NK-92 (cell line): ENCODE measurements around the gene RRAGB.
"Not testable (repeated sequence)": the region's sequence is repeated elsewhere in the genome, so short reads cannot be mapped to it uniquely, and the experiment has no call there.

Source experiments
- DNase-seq: peaks from one replicate; lab custom pipeline; 2025; ENCODE audit not compliant: unreplicated experiment; lab: John Stamatoyannopoulos, UW

The RRAGB gene

DNA sequence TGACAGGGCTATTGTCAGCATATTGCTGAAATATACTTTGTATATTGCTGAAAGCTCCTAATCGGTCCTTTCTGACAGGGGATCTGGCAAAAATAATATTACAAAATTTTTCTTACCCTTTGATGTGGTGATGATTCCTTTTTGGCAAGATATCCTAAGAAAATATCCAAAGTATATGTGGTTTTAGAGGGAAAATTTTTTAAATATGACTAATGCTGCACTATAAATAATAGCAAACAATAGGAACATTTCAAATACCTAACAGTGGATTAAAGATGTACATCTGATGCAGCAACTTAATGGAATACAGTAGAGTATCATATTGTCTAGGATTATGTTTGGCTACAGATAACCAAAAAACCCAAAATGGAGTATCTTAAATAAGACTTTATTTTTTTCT, 49.6 kb downstream of the RRAGB start:
- DNase-seq: no peak

DNA sequence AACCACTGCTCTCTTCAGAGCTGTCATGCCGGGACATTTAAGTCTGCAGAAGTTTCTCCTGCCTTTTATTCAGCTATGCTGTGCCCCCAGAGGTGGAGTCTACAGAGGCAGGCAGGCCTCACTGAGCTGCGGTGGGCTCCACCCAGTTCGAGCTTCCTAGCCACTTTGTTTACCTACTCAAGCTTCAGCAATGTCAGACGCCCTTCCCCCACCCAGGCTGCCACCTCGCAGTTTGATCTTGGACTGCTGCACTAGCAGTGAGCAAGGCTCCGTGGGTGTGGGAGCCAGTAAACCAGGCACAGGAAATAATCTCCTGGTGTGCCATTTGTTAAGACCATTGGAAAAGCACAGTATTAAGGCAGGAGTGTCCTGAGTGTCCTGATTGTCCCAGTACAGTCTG, 56.9 kb downstream of the RRAGB start:
- not testable (repeated sequence) for DNase-seq

DNA sequence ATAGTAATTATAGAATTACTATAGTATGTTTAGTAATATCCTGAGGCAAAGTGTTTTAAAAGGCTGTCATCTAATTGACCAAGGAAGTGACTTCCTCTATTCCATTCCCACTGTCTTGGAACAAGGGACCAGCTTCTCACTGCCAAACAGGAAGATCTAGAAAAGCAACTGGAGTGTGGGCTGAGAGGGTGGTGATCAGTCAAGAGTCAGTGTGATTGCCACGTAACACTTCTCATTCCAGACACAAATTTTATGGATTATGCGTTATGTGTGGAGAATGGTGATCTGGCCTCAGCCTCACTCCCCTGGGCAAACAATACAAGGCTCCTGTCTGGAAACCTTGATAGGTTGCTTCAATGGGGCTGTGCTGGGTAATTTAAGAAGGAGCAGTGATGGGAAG, 60.0 kb downstream of the RRAGB start:
- no peak for DNase-seq

DNA sequence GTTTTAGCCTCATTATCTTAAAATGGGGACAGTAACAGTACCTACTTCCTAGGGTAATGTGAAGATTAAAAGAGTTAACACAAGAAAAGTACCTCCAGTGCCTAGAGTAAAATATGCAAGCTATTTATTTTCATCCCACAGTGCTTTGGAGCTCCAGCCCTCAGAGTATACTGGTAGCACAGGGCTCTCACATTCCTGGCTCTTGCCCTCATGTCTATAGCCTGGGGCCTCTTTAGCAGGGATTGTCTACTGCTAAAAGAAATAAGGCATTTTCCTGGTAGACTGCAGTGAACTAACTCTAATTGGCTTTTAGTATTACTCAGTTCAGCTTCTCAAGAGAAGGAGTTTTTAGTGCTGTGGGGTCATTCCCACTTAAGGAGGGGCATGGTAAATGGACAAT, 60.8 kb downstream of the RRAGB start:
- no peak for DNase-seq

DNA sequence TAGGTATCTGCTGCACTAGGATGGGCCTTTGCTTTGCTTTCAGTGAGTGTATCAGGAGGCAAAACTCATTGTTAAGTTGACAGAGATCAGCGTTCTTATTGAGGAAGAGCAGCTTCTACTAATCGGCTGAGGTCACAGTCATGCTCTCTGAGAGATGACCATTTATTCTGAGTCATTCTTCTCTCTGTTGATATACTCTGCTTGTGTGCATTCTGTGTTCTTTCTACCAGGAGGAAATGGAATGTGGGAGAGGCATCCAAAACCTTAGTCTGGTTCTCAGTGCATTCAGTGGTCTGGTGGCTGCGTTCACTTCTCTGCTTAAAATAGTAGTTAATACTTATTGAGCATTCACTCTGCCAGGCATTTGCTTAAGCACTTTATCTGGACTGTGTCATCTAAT, 66.2 kb downstream of the RRAGB start:
- DNase-seq: no peak

DNA sequence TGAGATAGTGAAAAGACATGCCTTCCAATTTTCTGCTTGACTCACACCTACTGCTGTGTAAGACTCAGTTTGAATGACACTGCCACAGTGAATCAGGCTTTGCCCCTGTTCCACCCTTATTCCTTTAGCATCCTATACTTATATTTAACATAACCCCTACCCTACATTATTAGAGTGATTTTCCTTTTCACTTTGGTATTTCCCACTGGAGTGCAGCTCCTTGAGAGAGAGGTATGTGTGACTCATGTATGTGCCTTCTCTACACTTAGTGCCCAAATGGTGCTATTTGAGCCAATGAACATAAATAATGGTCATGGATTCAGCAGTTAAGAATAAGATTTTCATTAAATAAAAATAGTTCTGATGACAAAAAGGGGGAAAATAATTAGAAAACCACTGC, 69.5 kb downstream of the RRAGB start:
- no peak for DNase-seq

DNA sequence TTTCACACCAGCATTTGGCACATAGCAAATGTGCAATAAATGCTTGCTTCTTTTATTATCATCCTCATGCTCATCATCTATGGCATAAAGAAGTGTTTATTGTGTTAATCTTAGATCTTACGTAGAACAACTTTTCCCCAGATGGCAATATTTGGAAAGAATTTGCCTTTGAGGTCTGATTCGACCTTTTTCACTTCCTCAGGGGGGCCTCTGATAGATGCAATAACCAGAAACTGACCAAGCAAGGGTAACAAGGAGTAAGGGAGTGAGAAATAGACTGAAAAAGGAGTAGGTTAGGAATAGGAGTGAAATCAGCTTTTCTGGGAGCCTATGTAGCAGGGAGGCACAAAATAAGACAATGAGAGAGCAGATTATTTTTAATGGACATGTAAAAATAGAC, 70.2 kb downstream of the RRAGB start:
- no peak for DNase-seq

DNA sequence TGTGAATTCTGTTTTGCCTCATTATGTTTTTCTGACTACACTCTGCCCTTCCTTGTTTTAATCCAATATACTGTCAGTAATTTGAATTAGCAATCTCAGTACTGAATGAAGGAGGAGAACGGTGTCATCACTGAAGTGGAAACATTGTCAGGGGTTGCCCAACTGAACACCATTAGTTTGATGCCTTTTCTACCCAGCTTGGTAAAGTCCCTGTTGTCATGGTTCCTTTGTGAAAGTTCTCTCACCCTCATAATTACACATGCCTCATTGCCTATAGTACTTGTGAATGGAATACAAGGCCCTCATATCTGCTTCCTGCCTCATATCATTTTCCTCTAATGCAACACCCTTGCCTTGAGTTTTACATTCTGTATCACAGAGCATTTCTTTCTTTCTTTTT, 76.9 kb downstream of the RRAGB start:
- DNase-seq: no peak

DNA sequence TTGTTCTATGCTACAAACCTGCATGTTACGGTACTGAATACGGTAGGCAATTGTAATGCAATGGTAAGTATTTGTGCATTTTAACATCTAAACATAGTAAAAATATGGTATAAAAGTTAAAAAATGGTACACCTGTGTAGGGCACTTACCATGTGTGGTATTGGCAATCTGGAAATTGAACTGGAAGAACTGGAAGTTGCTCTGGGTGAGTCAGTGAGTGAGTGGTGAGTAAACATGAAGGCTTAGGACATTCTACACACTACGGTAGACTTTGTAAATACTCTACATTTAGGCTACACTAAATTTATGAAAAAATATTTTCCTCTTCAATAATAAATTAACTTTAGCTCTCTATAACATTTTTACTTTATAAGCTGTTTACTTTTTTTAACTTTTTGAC, 78.9 kb downstream of the RRAGB start:
- no peak for DNase-seq

DNA sequence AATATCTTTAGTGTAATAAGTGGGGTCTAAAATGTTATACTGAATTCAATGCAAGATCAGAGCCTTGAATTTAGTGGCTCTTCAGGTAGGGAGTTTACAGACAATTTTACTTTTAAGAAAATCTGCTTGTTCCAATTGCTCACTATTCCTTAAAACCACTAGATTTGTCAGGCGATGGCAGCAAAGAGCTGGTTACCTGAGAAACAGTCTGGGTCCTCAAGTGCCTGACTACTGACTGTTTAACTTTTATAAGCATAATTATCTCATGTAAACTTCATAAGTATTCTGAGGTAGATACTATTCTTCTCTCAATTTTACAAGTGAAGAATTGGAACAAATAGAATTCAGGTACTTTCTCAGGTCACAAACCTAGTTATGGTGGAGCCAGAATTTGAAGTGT, 84.3 kb downstream of the RRAGB start:
- no peak for DNase-seq
